ENCODE measurements around the gene TACC2. TPM values are rescaled to one million over a fixed set of nuclear protein-coding genes. Genes with fewer than 3 reads are reported as not detected.

The TACC2 gene
- total RNA-seq, 1 experiment from 2014 or later: 5.5 TPM

DNA sequence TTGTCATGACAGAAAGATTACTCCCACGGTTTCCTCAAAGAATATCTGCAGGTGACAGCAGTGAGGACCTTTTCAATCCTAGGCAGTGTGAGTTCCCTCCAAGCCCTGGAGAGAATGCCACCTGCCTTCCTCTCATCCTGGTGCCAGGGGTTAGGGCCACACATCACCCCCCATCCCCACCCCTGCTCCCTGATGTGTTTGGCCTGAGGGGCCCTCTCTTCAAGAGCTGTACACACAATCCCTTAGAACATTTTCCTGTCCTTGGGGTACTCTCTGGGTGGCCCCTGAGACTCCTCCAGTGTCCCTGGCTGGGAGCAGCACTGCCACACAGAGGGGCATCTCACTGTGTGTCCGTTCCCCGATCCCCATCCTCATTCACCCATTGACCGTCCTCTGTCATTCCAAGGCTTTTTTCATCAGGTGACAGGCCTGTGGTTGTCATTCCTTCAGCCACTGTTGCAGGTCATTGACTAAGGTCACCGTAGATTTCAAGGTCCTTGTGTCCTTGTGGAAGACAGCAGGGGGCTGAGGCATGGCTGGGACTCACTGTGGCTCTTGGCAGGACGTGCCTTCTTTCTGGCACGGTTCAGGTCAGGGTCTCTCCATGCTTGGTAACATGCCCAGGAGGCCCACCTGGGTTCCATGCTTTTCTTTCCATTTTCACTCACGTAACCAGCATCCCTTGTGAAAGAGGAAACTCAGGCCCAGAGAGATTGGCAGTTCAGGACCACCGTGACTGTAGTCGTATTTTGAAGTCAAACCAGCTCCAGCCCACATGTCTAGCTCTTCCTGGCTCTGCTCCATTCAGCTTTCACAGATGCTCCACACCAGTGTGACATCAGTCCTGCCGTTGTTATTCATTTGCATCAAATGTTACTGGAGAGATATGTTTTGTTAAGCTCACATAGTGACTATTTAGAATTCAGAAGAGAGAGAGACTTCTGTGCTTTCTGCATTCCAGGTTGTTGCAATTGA is 255.3 kb downstream of the TACC2 start:
- no peak for DNase-seq (ENCODE audit: low spot score)
- in situ Hi-C loops (cut with HindIII; ENCODE audit: low sequenced_read_pairs): no loop called here

DNA sequence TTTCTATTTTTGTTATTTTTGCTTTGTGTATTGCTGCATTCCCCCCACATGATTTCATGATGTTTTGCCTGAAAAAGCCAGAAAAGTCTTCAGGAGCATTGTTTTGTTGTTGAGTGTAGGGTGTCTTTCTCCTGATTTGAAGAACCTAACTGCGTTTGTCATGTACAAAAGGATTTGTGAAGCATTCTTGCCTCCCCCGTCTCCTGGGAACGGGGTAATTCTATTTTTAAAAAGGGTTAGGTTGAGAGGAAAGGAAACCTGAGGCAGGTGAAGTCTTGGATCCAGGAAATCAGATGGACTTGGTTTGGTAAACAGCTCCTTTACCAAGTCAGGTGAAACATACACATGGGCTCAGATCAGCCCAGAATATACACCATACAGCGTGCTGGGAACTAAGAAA is 256.2 kb downstream of the TACC2 start:
- in situ Hi-C loops (cut with HindIII; ENCODE audit: low sequenced_read_pairs): no loop called here
- DNase-seq (ENCODE audit: low spot score): no peak

- DNase-seq (ENCODE audit: low spot score): no peak
- in situ Hi-C loops (cut with HindIII; ENCODE audit: low sequenced_read_pairs): no loop called here
These were observed 256.9 kb downstream of the TACC2 start for GRCh38 chr10:122245897-122246296.

DNA sequence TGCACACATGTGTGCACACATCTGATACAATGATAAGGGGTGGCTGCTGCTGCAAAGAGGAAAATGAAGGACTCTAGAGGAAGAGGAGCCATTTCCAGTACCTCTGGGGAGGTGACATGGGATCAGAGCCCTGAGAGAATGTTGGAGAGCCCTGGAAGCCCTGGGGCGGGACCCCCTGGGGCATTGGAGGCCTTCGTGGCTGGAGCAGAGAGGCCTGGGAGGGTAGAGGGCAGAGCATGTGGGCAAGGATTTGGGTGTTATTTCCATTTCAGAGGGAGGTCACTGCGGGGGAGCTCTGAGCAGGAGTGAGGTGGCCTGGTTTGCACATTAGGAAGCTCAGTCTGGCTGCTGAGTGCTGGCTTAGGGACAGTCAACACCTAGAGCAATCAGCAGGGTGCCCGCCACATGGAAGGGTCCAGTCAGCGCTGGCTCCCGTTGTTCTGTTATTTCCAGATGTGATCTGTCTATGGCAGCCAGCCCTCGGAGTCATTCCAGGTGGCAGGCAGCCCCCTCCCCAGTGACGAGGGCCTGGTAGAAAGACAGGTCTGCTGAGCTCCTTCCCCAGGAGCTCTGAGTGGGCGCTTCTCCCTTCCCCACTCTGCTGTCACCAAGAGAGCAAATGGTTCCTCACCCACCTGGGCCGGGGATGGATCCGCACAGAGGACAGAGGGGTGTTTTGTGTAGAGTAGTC is 258.0 kb downstream of the TACC2 start:
- DNase-seq (ENCODE audit: low spot score): no peak
- in situ Hi-C loops (cut with HindIII; ENCODE audit: low sequenced_read_pairs): no loop called here

DNA sequence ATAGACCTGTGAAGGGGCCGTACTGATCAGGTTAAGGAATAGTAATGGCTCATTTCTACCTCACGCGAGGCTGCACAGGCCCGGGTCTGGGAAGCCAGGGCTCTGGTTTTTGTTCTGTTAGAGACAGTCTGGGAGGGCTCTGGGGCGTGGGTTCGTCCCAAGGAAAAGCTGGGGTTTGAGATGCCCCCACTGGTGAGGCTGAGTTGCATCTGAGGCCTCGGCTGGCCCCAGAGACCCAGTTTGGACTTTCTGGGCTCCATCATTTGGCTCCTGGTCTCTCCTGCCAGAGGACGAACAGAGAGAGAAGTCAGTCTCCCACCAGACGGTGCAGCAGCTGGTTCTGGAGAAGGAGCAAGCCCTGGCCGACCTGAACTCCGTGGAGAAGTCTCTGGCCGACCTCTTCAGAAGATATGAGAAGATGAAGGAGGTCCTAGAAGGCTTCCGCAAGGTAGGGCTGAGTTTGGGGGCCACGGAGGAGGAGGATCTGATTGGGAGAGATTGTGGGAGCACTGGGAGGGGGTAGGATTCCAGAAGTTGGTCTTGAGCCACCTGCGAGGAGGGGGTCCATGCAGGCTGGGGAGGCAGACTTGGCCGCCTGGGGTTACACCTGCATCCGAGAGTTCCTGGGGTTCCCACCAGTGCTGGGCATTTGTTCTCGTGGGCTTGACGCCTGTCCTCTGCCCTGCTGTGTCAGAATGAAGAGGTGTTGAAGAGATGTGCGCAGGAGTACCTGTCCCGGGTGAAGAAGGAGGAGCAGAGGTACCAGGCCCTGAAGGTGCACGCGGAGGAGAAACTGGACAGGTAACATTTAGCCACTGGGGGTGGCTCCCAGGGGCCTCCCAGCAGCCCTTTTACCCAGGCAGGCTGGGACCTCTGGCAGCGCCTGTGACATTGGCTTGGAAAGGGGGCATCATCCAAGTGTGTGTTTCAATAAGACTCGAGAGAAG is 259.7 kb downstream of the TACC2 start:
- in situ Hi-C loops (cut with HindIII; ENCODE audit: low sequenced_read_pairs): no loop called here
- no peak for DNase-seq (ENCODE audit: low spot score)

DNA sequence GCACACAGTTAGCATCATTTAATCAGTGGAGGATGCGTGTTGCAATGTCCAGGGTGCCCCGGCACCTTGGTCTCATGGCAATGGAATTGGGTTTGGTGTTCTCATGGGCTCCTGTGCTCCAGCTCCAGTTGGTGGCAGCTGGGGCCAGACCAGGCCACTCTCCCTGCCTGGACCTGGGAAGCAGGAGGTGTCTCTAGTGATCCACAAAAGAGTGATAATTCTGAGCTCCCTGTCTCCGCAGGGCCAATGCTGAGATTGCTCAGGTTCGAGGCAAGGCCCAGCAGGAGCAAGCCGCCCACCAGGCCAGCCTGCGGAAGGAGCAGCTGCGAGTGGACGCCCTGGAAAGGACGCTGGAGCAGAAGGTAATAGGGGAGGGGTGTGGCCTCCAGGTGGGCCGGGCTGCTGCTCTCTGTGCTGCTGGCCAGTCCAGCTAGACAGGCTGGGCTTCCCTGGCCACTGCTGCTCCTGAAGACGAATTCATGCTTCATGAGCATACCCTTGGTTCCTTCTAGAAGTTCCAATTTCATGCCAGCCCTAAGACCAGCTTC is 260.4 kb downstream of the TACC2 start:
- in situ Hi-C loops (cut with HindIII; ENCODE audit: low sequenced_read_pairs): no loop called here
- DNase-seq (ENCODE audit: low spot score): no peak

GRCh38 chr10:122249991-122250750 is 261.2 kb downstream of the TACC2 start:
- in situ Hi-C loops (cut with HindIII; ENCODE audit: low sequenced_read_pairs): no loop called here
- DNase-seq (ENCODE audit: low spot score): no peak

DNA sequence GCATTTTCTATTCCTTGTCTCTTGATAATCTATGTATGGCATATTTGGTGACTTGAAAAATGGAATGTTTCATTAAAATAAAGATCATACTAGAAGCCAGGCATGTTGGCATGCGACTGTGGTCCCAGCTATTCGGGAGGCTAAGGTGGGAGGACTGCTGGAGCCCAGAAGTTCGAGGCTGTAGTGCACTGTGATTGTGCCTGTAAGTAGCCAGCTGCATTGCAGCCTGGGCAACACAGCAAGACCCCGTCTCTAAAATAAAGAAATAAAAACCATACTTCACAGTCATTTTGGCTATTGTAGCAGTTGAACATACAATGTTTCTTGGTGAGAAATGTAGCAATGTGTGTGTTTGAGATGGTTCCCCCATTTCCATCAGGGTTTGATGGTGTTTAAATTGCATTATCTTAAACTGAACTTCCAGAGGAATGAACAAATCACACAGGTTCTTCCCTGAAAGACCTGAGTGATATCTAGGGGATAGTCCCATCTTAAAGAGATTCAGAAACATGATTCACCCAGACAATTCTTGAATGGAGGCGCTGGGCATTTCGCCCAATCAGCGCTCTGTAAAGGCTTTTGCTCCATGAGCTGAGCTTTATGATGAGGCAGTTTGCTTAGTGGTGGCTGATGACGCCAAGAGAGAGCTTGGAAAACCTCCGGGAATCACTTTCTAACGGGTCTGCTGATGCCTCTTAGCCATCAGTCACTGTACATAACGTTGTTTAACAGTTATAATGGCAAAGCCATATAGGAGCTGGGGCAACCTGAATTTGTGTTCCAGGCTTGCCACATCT is 262.7 kb downstream of the TACC2 start:
- in situ Hi-C loops (cut with HindIII; ENCODE audit: low sequenced_read_pairs): no loop called here
- no peak for DNase-seq (ENCODE audit: low spot score)

DNA sequence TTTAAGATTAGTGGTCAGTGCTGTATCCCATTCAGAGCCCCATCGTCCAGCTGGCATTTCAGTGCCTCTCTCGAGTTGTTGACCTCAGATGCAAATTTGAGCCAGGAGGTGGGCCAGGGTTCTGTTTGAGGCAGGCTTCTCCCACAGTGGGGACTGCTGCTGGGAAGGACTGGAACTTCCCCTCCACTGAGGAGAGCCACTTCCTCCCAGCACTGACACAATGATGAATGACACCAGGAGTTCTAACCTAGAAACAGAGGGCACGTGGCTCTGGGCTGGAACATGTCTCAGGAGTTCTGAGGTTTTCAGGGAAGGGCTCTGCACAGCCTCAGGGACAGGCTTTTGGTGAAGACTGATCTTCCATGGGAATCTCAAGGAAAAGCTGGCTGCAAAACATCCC is 263.8 kb downstream of the TACC2 start:
- no peak for DNase-seq (ENCODE audit: low spot score)
- in situ Hi-C loops (cut with HindIII; ENCODE audit: low sequenced_read_pairs): no loop called here

GRCh38 chr10:122253605-122254004 is 264.6 kb downstream of the TACC2 start:
- no peak for DNase-seq (ENCODE audit: low spot score)
- in situ Hi-C loops (cut with HindIII; ENCODE audit: low sequenced_read_pairs): no loop called here

DNA sequence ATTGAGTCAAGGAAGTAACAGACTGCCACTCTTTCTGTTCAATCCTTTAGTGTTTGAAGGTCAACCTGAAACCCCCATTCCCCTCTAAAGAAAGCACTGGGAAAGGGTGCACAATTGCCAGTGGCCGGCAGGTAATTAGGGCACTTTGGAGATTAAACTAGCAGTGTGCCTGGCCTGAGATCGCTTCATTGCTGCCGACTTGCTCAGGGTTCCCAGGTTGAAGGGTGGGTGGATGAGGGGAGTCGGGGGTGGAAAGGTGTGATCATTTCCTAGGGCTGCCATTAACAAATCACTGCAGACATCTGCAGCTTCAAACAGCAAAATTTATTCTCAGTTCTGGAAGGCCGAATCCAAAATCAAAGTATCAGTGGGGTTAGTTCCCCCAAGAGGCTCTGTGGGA is 265.9 kb downstream of the TACC2 start:
- DNase-seq (ENCODE audit: low spot score): no peak
- in situ Hi-C loops (cut with HindIII; ENCODE audit: low sequenced_read_pairs): no loop called here

DNA sequence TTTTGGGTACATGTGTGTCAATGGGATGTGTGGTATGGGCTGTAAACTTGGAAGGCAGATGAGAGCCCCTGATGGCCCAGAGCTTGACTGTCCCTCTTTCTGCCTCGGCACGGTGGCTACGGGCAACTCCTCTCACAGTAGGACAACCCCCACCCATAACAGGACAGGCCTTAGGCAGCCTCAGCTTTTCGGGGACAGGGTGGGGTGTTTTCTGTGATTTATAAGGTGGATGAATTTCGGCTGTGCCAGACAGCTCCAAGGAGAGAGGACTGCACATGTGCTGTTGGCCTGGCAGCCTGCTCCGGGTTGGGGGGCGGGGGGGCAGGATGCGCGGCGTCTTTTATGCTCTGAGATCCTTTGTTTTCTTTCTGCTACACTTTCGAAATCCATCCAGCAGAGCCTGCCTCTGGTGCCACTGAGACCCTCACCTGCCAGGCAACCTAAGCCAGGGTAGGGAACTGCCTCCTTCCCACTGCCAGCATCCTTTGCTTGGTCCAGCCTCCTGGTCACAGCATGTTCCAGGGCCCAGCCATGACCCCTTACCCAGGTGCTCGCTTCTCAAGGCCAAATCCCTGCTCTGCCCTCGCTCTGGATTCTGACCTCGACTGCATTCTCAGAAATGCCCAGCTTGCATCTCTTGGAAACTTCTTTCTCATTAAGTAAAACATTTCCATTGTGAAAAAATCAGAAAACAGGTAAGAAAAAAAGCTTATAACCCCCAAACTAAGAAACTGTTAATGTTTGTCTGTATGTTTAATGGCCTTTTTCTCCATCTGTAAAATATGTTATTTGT is 266.7 kb downstream of the TACC2 start:
- DNase-seq (ENCODE audit: low spot score): no peak
- in situ Hi-C loops (cut with HindIII; ENCODE audit: low sequenced_read_pairs): no loop called here

DNA sequence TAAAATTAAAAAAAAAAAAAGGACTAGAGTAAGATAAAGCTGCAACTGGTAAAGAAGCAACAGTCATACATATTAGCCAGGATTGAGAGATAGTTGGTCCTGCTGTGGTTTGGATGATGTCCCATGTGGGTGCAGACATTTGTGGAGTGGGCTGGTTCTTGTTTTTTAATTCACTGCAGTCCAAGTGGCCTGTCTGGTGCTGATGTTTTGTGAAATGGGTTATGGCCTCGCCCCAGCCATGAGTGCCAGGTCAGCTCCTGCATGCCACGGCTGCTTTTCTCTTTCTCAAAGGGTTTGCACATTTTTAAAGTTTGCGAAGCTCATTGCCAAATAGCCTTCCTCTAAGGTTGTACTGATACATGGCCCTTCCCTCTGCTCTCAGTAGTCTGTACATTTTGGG is 268.1 kb downstream of the TACC2 start:
- DNase-seq (ENCODE audit: low spot score): no peak
- in situ Hi-C loops (cut with HindIII; ENCODE audit: low sequenced_read_pairs): no loop called here

- DNase-seq (ENCODE audit: low spot score): no peak
- in situ Hi-C loops (cut with HindIII; ENCODE audit: low sequenced_read_pairs): no loop called here
These were observed 269.4 kb downstream of the TACC2 start for GRCh38 chr10:122258136-122259074.

GRCh38 chr10:122259075-122259466 is 270.1 kb downstream of the TACC2 start:
- in situ Hi-C loops (cut with HindIII; ENCODE audit: low sequenced_read_pairs): no loop called here
- no peak for DNase-seq (ENCODE audit: low spot score)

DNA sequence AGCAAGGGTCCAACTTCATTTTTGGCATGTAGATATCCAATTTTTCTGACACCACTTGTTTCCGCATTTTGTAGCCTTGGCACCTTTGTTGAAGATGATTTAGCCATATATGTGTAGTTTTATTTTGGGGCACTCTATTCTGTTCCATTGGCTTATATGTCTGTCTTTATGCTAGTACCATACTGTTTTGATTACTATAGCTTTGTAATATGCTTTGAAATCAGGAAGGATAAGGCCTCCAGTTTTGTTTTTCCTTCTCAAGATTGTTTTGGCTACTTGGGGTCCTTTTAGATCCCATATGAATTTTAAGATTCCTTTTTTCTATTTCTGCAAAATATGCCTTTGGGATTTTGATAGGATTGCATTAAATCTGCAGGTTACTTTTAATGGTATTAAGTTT is 272.6 kb downstream of the TACC2 start:
- in situ Hi-C loops (cut with HindIII; ENCODE audit: low sequenced_read_pairs): no loop called here
- no peak for DNase-seq (ENCODE audit: low spot score)
